Sigmoid colon (tissue), 7 donors: ENCODE measurements around the gene CHKB. TPM values are rescaled to one million over a fixed set of nuclear protein-coding genes. Genes with fewer than 3 reads are reported as not detected.
A peak's percentile ranks its signal among the peaks of the same experiment; 100 is the strongest.
"Not testable (repeated sequence)": the region's sequence is repeated elsewhere in the genome, so short reads cannot be mapped to it uniquely, and the experiment has no call there.

Experiments used
- DNase-seq: peaks from one replicate; pipeline ENCODE4 v3.0.0-alpha.2; 2019
- H3K27ac ChIP-seq, 4 donors: fragments of 200-600 bp; sonication (generic); one replicate each; pipeline ENCODE4 v1.5.1; 2016 to 2019; ENCODE audit warnings: mild to moderate bottlenecking in 1 of 4
- H3K27me3 ChIP-seq, 3 donors: fragments of 200-600 bp; sonication (generic); one replicate each; pipeline ENCODE4 v1.5.1; 2019; ENCODE audit warnings: mild to moderate bottlenecking in 1 of 3
- H3K36me3 ChIP-seq, 4 donors: fragments of 200-600 bp; sonication (generic); one replicate each; pipeline ENCODE4 v1.5.1; 2016 to 2019
- H3K4me1 ChIP-seq, 4 donors: fragments of 200-600 bp; sonication (generic); one replicate each; pipeline ENCODE4 v1.5.1; 2017 to 2019
- H3K4me3 ChIP-seq, 4 donors: fragments of 200-600 bp; sonication (generic); one replicate each; pipeline ENCODE4 v1.5.1; 2017 to 2019; ENCODE audit warnings: mild to moderate bottlenecking in 2 of 4, moderate library complexity in 1 of 4
- H3K9me3 ChIP-seq, 4 donors: fragments of 200-600 bp in 3 of 4; sonication (generic) in 3 of 4; one replicate each; pipeline versions ENCODE4 v1.5.1 to v1.6.1; 2013 to 2019
- EP300 ChIP-seq, 4 donors: sonication (generic); formaldehyde crosslinking; IDR thresholded peaks; one replicate each; pipeline ENCODE4 v1.6.1; 2017; ENCODE audit warnings: antibody characterized with exemption in 4 of 4
- POLR2A ChIP-seq, 2 donors: fragments of 450-650 bp; IDR thresholded peaks; one replicate each; pipeline ENCODE4 v1.6.1; 2016; ENCODE audit warnings: antibody characterized with exemption in 2 of 2, mild to moderate bottlenecking in 2 of 2, moderate library complexity in 2 of 2
- POLR2AphosphoS5 ChIP-seq, 4 donors: sonication (generic); formaldehyde crosslinking; IDR thresholded peaks; one replicate each; pipeline ENCODE4 v1.6.1; 2017; ENCODE audit warnings: antibody characterized with exemption in 4 of 4
- WGBS, 2 donors: extraction: QIAGEN DNeasy Blood & Tissue Kit; methylation state at CpG; one replicate each; pipeline ENCODE4 v1.1.7; 2013; 5-methylcytosine and 5-hydroxymethylcytosine counted together
- intact Hi-C: fragments of 100-400 bp; cut with DNase I; formaldehyde crosslinking; loops from one replicate; pipeline ENCODE4 v1.15.1; 2023
- polyA plus RNA-seq, 3 donors: library from polyadenylated mRNA; stranded (reverse); fragments of 200-250 nt; gene quantifications; one replicate each; pipeline ENCODE4 v1.2.3, GENCODE V29; 2013
- total RNA-seq, 4 donors: library from RNA; depleted of rRNA; stranded (reverse); fragments of >200 nt; gene quantifications; one replicate each; pipeline ENCODE4 v1.1.0, GENCODE V29; 2016
- TF ChIP-seq, protein P1 (sequence below), 4 experiments: fragments of 450-650 bp in 3 of 4; fragments of 200-600 bp in 1 of 4; IDR thresholded peaks; one replicate each; pipeline ENCODE4 v1.5.1; 2016 to 2019; ENCODE audit warnings: antibody characterized with exemption in 4 of 4, mild to moderate bottlenecking in 3 of 4, moderate library complexity in 2 of 4
- donor health status: healthy with polysubstance abuse.
- donor health status: Bipolar disorder and iron deficiency.
- donor health status: healthy.

Gene CHKB
- total and polyA plus RNA-seq, 7 donors = 22.0 to 90.0 (median 37.8) TPM

- 85 to 92% methylated on average over 7 to 8 of the region's 8 CpGs for WGBS, 2 donors
- no peak for DNase-seq
- H3K4me1 ChIP-seq = peaks cover 0 to 36% (median 24%) of the 10 kb centered on the region in 4 donors
- H3K27me3 ChIP-seq = peaks cover 27 to 91% (median 52%) of the 10 kb centered on the region in 3 donors
- no peak overlapping the region for H3K4me3 ChIP-seq
- TF ChIP-seq, protein P1, sequence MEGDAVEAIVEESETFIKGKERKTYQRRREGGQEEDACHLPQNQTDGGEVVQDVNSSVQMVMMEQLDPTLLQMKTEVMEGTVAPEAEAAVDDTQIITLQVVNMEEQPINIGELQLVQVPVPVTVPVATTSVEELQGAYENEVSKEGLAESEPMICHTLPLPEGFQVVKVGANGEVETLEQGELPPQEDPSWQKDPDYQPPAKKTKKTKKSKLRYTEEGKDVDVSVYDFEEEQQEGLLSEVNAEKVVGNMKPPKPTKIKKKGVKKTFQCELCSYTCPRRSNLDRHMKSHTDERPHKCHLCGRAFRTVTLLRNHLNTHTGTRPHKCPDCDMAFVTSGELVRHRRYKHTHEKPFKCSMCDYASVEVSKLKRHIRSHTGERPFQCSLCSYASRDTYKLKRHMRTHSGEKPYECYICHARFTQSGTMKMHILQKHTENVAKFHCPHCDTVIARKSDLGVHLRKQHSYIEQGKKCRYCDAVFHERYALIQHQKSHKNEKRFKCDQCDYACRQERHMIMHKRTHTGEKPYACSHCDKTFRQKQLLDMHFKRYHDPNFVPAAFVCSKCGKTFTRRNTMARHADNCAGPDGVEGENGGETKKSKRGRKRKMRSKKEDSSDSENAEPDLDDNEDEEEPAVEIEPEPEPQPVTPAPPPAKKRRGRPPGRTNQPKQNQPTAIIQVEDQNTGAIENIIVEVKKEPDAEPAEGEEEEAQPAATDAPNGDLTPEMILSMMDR (IDR thresholded peaks at IDR 0.05) = no peak
- no peak for TF ChIP-seq POLR2AphosphoS5 (IDR thresholded peaks at IDR 0.05)
- no peak for TF ChIP-seq POLR2A (IDR thresholded peaks at IDR 0.05)
- TF ChIP-seq EP300 (IDR thresholded peaks at IDR 0.05) = no peak
- intact Hi-C loops = no loop called here
- no peaks in the 10 kb centered on the region for H3K36me3 ChIP-seq
- no peaks in the 10 kb centered on the region for H3K9me3 ChIP-seq
- peak overlapping the region in 1 of 4 donors; percentile 37 for H3K27ac ChIP-seq
Observed at GRCh38 chr22:50535113-50535512, 47.5 kb downstream of the CHKB start.

GRCh38 chr22:50533856-50534711, 48.6 kb downstream of the CHKB start:
- Histone ChIP-seq H3K27me3 (peaks cover 33 to 98% (median 62%) of the 10 kb centered on the region in 3 donors), H3K27ac (peak overlapping the region in 3 of 4 donors; percentile 33 to 47 (median 37)), H3K4me1 (peaks cover 0 to 43% (median 33%) of the 10 kb centered on the region in 4 donors)
- H3K36me3 ChIP-seq, H3K4me3 ChIP-seq, H3K9me3 ChIP-seq, DNase-seq, intact Hi-C loops: not testable (repeated sequence)
- peak in 2 of 4 donors; percentile 33 to 42 for TF ChIP-seq POLR2AphosphoS5 (IDR thresholded peaks at IDR 0.05)
- WGBS, 2 donors = 62 to 70% methylated on average over 21 of the region's 21 CpGs

DNA sequence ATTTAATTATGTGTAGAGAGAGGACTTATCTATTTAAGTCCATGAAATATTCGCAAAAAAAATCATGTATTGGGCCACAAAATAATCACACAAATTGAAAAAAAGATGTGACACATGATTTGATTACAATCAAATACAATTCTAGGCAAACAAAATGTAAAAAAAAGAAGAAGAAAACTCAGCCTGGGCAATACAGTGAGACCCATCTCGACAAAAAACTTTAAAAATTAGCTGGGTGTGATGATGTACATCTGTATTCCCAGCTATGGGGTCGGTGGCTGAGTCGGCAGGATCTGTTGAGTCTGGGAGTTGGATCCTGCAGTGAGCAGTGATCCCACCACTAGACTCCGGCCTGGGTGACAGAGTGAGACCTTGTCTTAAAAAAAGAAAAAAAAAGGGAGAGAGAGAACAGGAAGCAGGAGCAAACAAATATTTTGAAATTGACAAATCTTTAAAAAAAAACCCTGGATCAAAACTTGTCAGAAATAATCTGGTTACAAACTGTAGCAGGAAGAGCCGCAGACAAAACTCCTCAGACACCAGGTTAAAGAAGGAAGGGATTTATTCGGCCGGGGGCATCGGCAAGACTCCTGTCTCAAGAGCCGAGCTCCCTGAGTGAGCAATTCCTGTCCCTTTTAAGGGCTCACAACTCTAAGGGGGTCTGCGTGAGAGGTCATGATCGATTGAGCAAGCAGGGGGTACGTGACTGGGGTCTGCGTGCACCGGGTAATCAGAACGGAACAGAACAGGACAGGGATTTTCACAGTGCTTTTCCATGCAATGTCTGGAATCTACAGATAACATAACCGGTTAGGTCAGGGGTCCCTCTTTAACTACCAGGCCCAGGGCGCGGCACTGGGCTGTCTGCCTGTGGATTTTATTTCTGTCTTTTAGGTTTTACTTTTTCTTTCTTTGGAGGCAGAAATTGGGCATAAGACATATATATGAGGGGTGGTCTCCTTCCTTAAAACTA, 49.5 kb downstream of the CHKB start:
- Histone ChIP-seq H3K9me3 (no peaks in the 10 kb centered on the region), H3K4me1 (peaks cover 0 to 42% (median 33%) of the 10 kb centered on the region in 4 donors), H3K27ac (peak overlapping the region in 3 of 4 donors; percentile 79 to 93 (median 83)), H3K4me3 (peak overlapping the region in 1 of 4 donors; percentile 54), H3K36me3 (no peaks in the 10 kb centered on the region), H3K27me3 (peaks cover 33 to 92% (median 63%) of the 10 kb centered on the region in 3 donors)
- WGBS, 2 donors = 75 to 83% methylated on average over 19 of the region's 19 CpGs
- intact Hi-C loops = no loop called here
- TF ChIP-seq POLR2AphosphoS5 (IDR thresholded peaks at IDR 0.05) (no peak), EP300 (IDR thresholded peaks at IDR 0.05) (no peak), POLR2A (IDR thresholded peaks at IDR 0.05) (no peak)
- DNase-seq = no peak

GRCh38 chr22:50531962-50532674, 50.5 kb downstream of the CHKB start:
- peak; percentile 92 for DNase-seq
- no peaks in the 10 kb centered on the region for H3K36me3 ChIP-seq
- H3K4me3 ChIP-seq = peak overlapping the region; percentile 39 to 54 (median 50)
- 4% methylated on average over 56 of the region's 56 CpGs for WGBS, 2 donors
- intact Hi-C loops = no loop called here
- peaks cover 0 to 46% (median 35%) of the 10 kb centered on the region in 4 donors for H3K4me1 ChIP-seq
- TF ChIP-seq EP300 (IDR thresholded peaks at IDR 0.05) = no peak
- TF ChIP-seq POLR2AphosphoS5 (IDR thresholded peaks at IDR 0.05) = peak; percentile 37 to 63 (median 46)
- peak in 1 of 2 donors; percentile 8 for TF ChIP-seq POLR2A (IDR thresholded peaks at IDR 0.05)
- H3K27me3 ChIP-seq = peaks cover 33 to 84% (median 63%) of the 10 kb centered on the region in 3 donors
- no peaks in the 10 kb centered on the region for H3K9me3 ChIP-seq
- H3K27ac ChIP-seq = peak overlapping the region; percentile 73 to 93 (median 81)

GRCh38 chr22:50531546-50531961, 51.1 kb downstream of the CHKB start:
- peaks cover 0 to 52% (median 40%) of the 10 kb centered on the region in 4 donors for H3K4me1 ChIP-seq

More at GRCh38 chr22:50531546-50531961, 51.1 kb downstream of the CHKB start:
- TF ChIP-seq EP300 (IDR thresholded peaks at IDR 0.05) = no peak
- TF ChIP-seq POLR2AphosphoS5 (IDR thresholded peaks at IDR 0.05) = peak in 1 of 4 donors; percentile 5
- peak overlapping the region; percentile 73 to 93 (median 81) for H3K27ac ChIP-seq
- intact Hi-C loops = no loop called here
- no peaks in the 10 kb centered on the region for H3K9me3 ChIP-seq
- WGBS, 2 donors = 1% methylated on average over 44 of the region's 44 CpGs
- H3K36me3 ChIP-seq = no peaks in the 10 kb centered on the region
- H3K27me3 ChIP-seq = peaks cover 33 to 79% (median 63%) of the 10 kb centered on the region in 3 donors
- DNase-seq = no peak
- peak overlapping the region; percentile 39 to 54 (median 50) for H3K4me3 ChIP-seq
